Effector CD8-positive, alpha-beta T cell (primary cell): ENCODE data around the gene CELSR1.

Experiments used
- DNase-seq: peaks from one replicate; lab custom pipeline; 2025; lab: John Stamatoyannopoulos, UW

The CELSR1 gene

GRCh38 chr22:46374663-46375474, 162.6 kb downstream of the CELSR1 start:
- no peak for DNase-seq

- DNase-seq, result no peak
Observed at GRCh38 chr22:46373921-46374662, 163.3 kb downstream of the CELSR1 start.

- no peak for DNase-seq
Observed at GRCh38 chr22:46373159-46373558, 164.3 kb downstream of the CELSR1 start.

GRCh38 chr22:46372686-46373085, 164.7 kb downstream of the CELSR1 start:
- DNase-seq, result no peak

GRCh38 chr22:46371623-46372226, 165.7 kb downstream of the CELSR1 start:
- DNase-seq, result no peak

GRCh38 chr22:46370584-46371291, 166.7 kb downstream of the CELSR1 start:
- no peak for DNase-seq

- no peak for DNase-seq
Observed at GRCh38 chr22:46369716-46370583, 167.5 kb downstream of the CELSR1 start.

DNA sequence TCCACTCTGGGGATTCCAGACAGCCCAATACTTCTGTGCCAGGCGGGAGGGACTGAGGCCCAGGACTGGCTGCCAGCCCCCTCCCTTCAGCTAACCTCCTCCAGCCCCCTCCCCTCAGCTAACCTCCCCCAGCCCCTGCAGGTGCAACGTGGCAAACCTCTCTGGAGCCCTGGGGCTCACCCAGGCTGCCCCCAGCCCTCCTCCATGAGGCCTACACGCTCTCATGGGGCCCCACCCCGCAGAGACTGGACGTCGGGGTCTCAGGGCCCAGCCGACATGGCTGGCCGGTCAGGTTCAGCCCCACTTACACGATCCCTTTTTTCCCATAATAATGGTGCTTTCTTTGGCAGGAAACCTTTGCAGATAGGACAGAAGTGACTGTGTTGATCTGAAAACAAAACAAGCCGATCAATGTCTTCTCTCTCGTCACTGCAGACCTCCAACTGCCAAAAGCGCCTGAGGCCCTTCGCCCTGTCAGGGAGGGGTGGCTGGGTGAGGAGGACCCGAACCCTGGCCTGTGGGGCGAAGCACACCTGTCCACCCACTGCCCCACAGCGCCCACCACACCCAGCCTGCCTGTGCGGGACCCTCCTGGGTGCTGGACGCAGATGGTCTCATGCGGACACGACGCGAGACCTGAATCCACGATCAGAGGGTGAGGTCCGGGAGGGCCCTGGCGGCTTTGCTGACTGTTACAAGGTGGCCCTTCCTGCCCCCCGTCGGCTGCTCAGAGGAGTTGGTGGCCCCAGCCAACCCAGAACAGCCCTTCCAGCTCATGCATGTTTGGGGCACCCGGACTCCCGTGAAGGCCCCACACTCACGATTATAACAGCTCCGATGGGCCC, 168.3 kb downstream of the CELSR1 start:
- no peak for DNase-seq

- no peak for DNase-seq
Observed at GRCh38 chr22:46368422-46368821, 169.0 kb downstream of the CELSR1 start.

GRCh38 chr22:46367707-46368191, 169.7 kb downstream of the CELSR1 start:
- DNase-seq, result peak; percentile 43

GRCh38 chr22:46366801-46367706, 170.4 kb downstream of the CELSR1 start:
- no peak for DNase-seq

DNA sequence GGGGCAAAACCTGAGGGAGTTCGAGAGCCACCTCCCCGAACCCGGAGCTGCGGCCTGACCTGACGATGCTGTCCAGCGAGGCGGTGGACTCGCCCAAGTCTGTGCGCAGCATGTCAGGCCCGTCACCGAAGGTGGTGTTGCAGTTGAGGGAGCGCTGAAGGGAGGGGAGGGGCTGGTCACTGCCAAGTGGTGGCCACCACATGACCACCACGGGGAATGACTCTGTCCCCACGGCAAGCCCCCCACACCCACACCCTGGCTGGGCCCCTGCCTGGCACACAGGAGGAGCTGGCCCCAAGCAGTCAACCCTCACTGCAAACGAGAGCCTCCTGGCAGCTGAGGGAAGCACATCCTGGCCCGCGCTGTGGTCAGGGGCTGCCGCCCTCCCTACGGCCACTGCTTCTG, 171.1 kb downstream of the CELSR1 start:
- no peak for DNase-seq

DNA sequence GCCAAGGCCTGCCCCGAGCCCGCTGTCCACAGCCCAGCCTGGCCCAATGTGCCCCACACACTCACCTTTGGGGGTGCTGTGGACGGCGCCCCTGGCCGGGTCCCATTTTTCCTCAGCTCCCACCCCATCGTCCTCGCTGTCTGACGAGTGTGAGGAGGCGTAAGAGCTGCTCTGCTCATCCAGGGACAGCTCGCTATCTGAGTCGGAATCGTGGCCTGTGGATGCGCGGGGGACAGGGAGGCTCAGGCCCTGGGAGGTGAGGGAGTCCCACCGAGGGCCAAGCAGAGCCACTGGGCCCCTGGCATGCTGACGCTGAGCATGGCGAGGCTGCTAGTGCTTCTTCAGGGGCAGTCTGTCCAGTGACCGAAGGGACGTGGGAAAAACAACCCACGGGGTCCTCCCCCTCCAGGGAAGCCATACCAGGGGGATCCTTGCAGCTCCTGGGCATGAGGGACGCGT, 172.2 kb downstream of the CELSR1 start:
- DNase-seq, result no peak

DNA sequence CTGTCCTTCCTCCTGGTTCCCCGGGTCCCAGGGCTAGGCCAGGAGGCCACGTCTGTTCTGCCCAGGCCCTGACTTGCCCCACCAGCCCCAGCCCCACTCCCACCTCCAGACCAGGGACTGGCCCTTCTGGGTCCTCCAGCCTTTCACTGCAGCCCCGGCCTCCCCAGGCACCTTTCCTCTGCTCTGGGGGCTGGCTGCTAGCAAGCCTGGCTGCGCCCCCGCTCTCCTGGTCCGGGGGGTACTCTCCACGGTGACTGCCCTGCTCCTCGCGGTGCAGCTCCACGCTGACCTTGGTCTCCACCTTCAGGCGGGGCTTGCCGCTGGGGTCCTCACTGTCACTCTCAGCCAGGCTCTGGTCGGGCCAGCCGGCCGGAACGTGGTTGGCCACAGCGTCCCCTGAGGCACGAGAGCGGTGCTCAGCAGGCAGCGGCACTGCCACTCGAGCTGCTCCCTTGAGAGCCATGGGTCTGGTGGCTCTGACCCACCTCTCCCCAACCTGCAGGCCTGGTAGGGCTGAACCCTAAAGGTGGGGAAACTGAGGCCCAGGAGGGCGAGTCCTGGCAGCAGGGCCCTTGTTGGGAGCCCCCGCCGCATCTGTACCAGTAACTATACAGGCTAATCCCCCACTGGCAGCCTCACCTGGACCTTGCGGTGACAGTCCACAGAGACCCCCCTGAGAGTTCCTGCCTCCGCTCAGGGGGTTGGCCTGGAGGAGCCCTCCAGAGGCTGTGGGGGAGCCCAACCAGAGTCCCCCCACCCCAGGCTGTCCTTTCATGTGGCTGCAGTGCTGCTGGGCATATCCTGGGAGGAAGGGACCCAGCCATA, 172.9 kb downstream of the CELSR1 start:
- no peak for DNase-seq

- DNase-seq, result no peak
Observed at GRCh38 chr22:46363611-46364321, 173.7 kb downstream of the CELSR1 start.

- DNase-seq, result no peak
Observed at GRCh38 chr22:46362934-46363515, 174.4 kb downstream of the CELSR1 start.
